Measurements from ENCODE around the gene PDGFD. TPM values are rescaled to one million over a fixed set of nuclear protein-coding genes. Genes with fewer than 3 reads are reported as not detected.

The PDGFD gene
- total and polyA plus RNA-seq, 2 donors (not counting 1 experiment from before 2014, with no cell fraction given): 0.07 to 0.71 TPM

- Histone ChIP-seq H3K4me3 (ENCODE audit: control extremely low read depth in 1 of 5, extremely low read depth in 1 of 5, insufficient read depth in 1 of 5, low read depth in 2 of 5, low read length in 4 of 5) (no peak overlapping the region), H3K4me2 (replicated peaks; ENCODE audit: low read depth, low read length, poor library complexity, severe bottlenecking) (no peak overlapping the region), H2AFZ (ENCODE audit: insufficient read depth, low read depth, low read length, poor library complexity, severe bottlenecking) (no peak overlapping the region), H3K9ac (ENCODE audit: low read length) (no peak overlapping the region), H4K20me1 (ENCODE audit: control insufficient read depth, insufficient read depth, low read length, poor library complexity, severe bottlenecking) (no peaks in the 10 kb centered on the region), H3K9me3 (ENCODE audit: control extremely low read depth in 1 of 3, control insufficient read depth in 2 of 3, insufficient read depth in 1 of 3, low read length in 2 of 3) (no peaks in the 10 kb centered on the region), H3K79me2 (ENCODE audit: control insufficient read depth, insufficient read depth, low read length) (no peaks in the 10 kb centered on the region), H3K27me3 (replicated peaks in 1 of 4; ENCODE audit: control extremely low read depth in 1 of 4, control insufficient read depth in 3 of 4, insufficient read depth in 4 of 4, low read length in 3 of 4) (no peaks in the 10 kb centered on the region), H3K27ac (ENCODE audit: low read length in 2 of 2) (no peak overlapping the region), H3K36me3 (replicated peaks in 1 of 2; ENCODE audit: control extremely low read depth in 1 of 2, control insufficient read depth in 1 of 2, extremely low read depth in 1 of 2, insufficient read depth in 2 of 2, low read length in 1 of 2) (no peaks in the 10 kb centered on the region), H3K4me1 (ENCODE audit: control insufficient read depth in 2 of 2, insufficient read depth in 2 of 2, low read length in 2 of 2) (no peaks in the 10 kb centered on the region)
- H3K4me1 Mint-ChIP-seq: no peaks in the 10 kb centered on the region
- H3K27me3 Mint-ChIP-seq: no peaks in the 10 kb centered on the region
- intact Hi-C loops (cut with micrococcal nuclease): no loop called here
- ChIA-PET POLR2A (no interaction called here), CTCF (no interaction called here)
- DNase-seq (no peak), ATAC-seq (ENCODE audit: low read depth) (no peak)
- H3K27ac Mint-ChIP-seq: no peak overlapping the region
- TF ChIP-seq EZH2 (IDR thresholded peaks at IDR 0.05; ENCODE audit: borderline replicate concordance, insufficient read depth, low read depth, low read length, poor library complexity, severe bottlenecking): no peak
- no peak for TF ChIP-seq CTCF (IDR thresholded peaks at IDR 0.05)
- no CpG with 5 or more reads among the region's 2 CpGs for WGBS (ENCODE audit: insufficient coverage)
- no peak overlapping the region for H3K4me3 Mint-ChIP-seq
- H3K9me3 Mint-ChIP-seq (ENCODE audit: insufficient read depth): no peaks in the 10 kb centered on the region
Observed at GRCh38 chr11:103994518-103994917, 169.4 kb downstream of the PDGFD start.

- no CpG with 5 or more reads among the region's 1 CpG for WGBS (ENCODE audit: insufficient coverage)
- no peaks in the 10 kb centered on the region for H4K20me1 ChIP-seq (ENCODE audit: control insufficient read depth, insufficient read depth, low read length, poor library complexity, severe bottlenecking)
- DNase-seq (no peak), ATAC-seq (ENCODE audit: low read depth) (no peak)
- H3K27me3 Mint-ChIP-seq: no peaks in the 10 kb centered on the region
- intact Hi-C loops (cut with micrococcal nuclease): no loop called here
- H3K36me3 ChIP-seq (replicated peaks in 1 of 2; ENCODE audit: control extremely low read depth in 1 of 2, control insufficient read depth in 1 of 2, extremely low read depth in 1 of 2, insufficient read depth in 2 of 2, low read length in 1 of 2): no peaks in the 10 kb centered on the region
- POLR2A ChIA-PET: no interaction called here
- no peak overlapping the region for H3K4me3 ChIP-seq (ENCODE audit: control extremely low read depth in 1 of 5, extremely low read depth in 1 of 5, insufficient read depth in 1 of 5, low read depth in 2 of 5, low read length in 4 of 5)
- H3K4me1 Mint-ChIP-seq: no peaks in the 10 kb centered on the region
- no peak overlapping the region for H3K27ac Mint-ChIP-seq
- no peaks in the 10 kb centered on the region for H3K9me3 Mint-ChIP-seq (ENCODE audit: insufficient read depth)
- no peaks in the 10 kb centered on the region for H3K79me2 ChIP-seq (ENCODE audit: control insufficient read depth, insufficient read depth, low read length)
- no peak for TF ChIP-seq EZH2 (IDR thresholded peaks at IDR 0.05; ENCODE audit: borderline replicate concordance, insufficient read depth, low read depth, low read length, poor library complexity, severe bottlenecking)
- TF ChIP-seq CTCF (IDR thresholded peaks at IDR 0.05): no peak
- H3K27me3 ChIP-seq (replicated peaks in 1 of 4; ENCODE audit: control extremely low read depth in 1 of 4, control insufficient read depth in 3 of 4, insufficient read depth in 4 of 4, low read length in 3 of 4): no peaks in the 10 kb centered on the region
- H3K4me2 ChIP-seq (replicated peaks; ENCODE audit: low read depth, low read length, poor library complexity, severe bottlenecking): no peak overlapping the region
- H2AFZ ChIP-seq (ENCODE audit: insufficient read depth, low read depth, low read length, poor library complexity, severe bottlenecking): no peak overlapping the region
- no peak overlapping the region for H3K27ac ChIP-seq (ENCODE audit: low read length in 2 of 2)
- H3K9me3 ChIP-seq (ENCODE audit: control extremely low read depth in 1 of 3, control insufficient read depth in 2 of 3, insufficient read depth in 1 of 3, low read length in 2 of 3): no peaks in the 10 kb centered on the region
- no peak overlapping the region for H3K4me3 Mint-ChIP-seq
- no peaks in the 10 kb centered on the region for H3K4me1 ChIP-seq (ENCODE audit: control insufficient read depth in 2 of 2, insufficient read depth in 2 of 2, low read length in 2 of 2)
- CTCF ChIA-PET: no interaction called here
- no peak overlapping the region for H3K9ac ChIP-seq (ENCODE audit: low read length)
Observed at GRCh38 chr11:103994094-103994493, 169.9 kb downstream of the PDGFD start.

Data from B cell (primary cell).